GM12891 (cell line): ENCODE measurements around the gene GPR161.

Experiments used
- PAX5 ChIP-seq: IDR thresholded peaks from 2 replicates; pipeline ENCODE4 v1.6.1; 2011; ENCODE audit warnings: low read length, moderate library complexity, mild to moderate bottlenecking; ENCODE audit not compliant: insufficient read depth, severe bottlenecking
- POLR2AphosphoS5 ChIP-seq: IDR thresholded peaks from 2 replicates; pipeline ENCODE4 v1.6.1; 2011; ENCODE audit warnings: low read depth, low read length, control low read depth

GRCh38 chr1:168134642-168135041, 2.1 kb downstream of the GPR161 start:
- TF ChIP-seq PAX5 (no peak), POLR2AphosphoS5 (no peak)
